Measurements from ENCODE around the gene TMEM212. TPM values are rescaled to one million over a fixed set of nuclear protein-coding genes. Genes with fewer than 3 reads are reported as not detected.

The TMEM212 gene
- total RNA-seq, 1 donor from 2014 or later, result not detected

DNA sequence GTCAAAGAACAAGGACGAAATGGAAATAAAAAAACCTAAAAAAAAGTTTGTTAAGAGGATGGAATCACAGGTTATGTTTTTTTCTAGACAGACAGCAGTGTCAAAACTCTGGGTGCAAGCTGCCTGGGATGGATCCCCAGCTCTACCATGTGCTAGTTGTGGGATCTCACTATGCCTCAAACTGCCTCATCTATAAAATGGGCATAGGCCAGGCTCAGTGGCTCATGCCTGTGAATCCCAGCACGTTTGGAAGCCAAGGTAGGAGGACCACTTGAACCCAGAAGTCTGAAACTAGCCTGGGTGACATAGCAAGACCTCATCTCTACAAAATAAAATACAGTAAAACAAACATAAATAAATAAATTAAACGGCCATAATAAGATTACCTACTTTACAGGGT is 37.5 kb upstream of the TMEM212 start:
- H3K9ac ChIP-seq (ENCODE audit: low read length), result no peak overlapping the region
- peaks cover 33% of the 10 kb centered on the region for H3K4me1 Mint-ChIP-seq (ENCODE audit: low read depth, unreplicated experiment)
- H3K9me3 ChIP-seq (ENCODE audit: insufficient read depth, low read depth, low read length), result no peaks in the 10 kb centered on the region
- no peak for DNase-seq (ENCODE audit: low read depth)
- no peak overlapping the region for H3K27ac Mint-ChIP-seq (ENCODE audit: unreplicated experiment)
- H3K4me2 ChIP-seq (ENCODE audit: low read length), result no peak overlapping the region
- peaks cover 56% of the 10 kb centered on the region for H3K4me1 ChIP-seq (ENCODE audit: insufficient read depth, low read length)
- no peaks in the 10 kb centered on the region for H4K20me1 ChIP-seq (ENCODE audit: insufficient read depth, low read length)
- H3K36me3 ChIP-seq (ENCODE audit: insufficient read depth, low read length), result no peaks in the 10 kb centered on the region
- H3K27me3 ChIP-seq (ENCODE audit: insufficient read depth, low read length), result no peaks in the 10 kb centered on the region
- no peak for TF ChIP-seq EZH2 (IDR thresholded peaks at IDR 0.05; ENCODE audit: insufficient read depth, low read length)
- TF ChIP-seq CTCF (IDR thresholded peaks at IDR 0.05; ENCODE audit: insufficient read depth, low read depth, low read length), result no peak
- no peak for FAIRE-seq
- peak overlapping the region; percentile 77 for H3K27ac ChIP-seq (ENCODE audit: low read depth, low read length)
- H3K27me3 Mint-ChIP-seq (ENCODE audit: low read depth, unreplicated experiment), result no peaks in the 10 kb centered on the region
- H2AFZ ChIP-seq (ENCODE audit: low read depth, low read length), result no peak overlapping the region
- H3K4me3 ChIP-seq (ENCODE audit: insufficient read depth, low read depth, low read length), result no peak overlapping the region
- H3K79me2 ChIP-seq (ENCODE audit: insufficient read depth, low read length), result peaks cover 7% of the 10 kb centered on the region
- H3K9me3 Mint-ChIP-seq (ENCODE audit: unreplicated experiment), result no peaks in the 10 kb centered on the region
- H3K4me3 Mint-ChIP-seq (ENCODE audit: unreplicated experiment), result no peak overlapping the region
- no peaks in the 10 kb centered on the region for H3K36me3 Mint-ChIP-seq (ENCODE audit: low read depth, unreplicated experiment)

DNA sequence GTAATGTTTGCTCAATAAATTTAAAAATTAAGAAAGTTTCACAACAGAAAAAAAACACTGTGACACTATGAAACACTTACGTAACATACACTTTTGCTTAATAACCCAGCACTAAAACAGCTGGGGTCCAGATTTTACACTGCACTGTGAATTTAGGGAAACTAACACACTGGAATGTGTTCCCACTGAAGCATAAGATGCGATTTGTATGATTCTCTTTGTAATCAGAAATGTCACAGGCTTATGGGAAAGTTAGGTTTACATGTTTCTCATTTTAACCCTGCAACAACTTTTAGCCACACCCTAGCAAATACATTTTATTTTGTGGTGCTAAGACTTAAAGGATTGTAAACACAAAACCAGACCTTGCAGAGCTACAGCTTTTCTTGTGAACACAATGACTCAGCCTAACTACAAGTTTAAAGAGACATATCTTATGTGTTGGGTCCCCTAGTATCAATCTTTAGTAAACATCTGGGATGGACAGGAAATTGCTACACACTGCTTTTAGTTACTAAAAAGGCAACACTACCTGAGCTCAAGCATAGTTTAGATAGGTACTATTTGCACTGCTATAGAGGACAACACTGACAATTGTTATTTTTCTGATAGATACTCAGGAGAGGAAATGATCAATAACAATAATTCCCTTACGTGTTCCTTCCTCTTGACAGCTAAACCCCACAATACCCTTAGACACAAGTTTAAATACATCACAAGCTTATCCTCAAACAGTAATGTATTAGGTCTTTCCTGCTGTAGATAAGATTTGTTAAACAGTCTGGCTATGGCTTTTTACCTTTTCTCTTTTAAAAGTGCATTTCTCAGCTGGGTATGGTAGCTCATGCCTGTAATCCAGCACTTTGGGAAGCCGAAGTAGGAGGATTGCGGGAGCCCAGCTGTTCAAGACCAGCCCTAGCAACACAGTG is 36.7 kb upstream of the TMEM212 start:
- Mint-ChIP-seq H3K36me3 (ENCODE audit: low read depth, unreplicated experiment) (no peaks in the 10 kb centered on the region), H3K4me3 (ENCODE audit: unreplicated experiment) (peak overlapping the region; percentile 21), H3K27ac (ENCODE audit: unreplicated experiment) (peak overlapping the region; percentile 77), H3K27me3 (ENCODE audit: low read depth, unreplicated experiment) (no peaks in the 10 kb centered on the region), H3K9me3 (ENCODE audit: unreplicated experiment) (no peaks in the 10 kb centered on the region), H3K4me1 (ENCODE audit: low read depth, unreplicated experiment) (peaks cover 37% of the 10 kb centered on the region)
- no peaks in the 10 kb centered on the region for H3K36me3 ChIP-seq (ENCODE audit: insufficient read depth, low read length)
- H2AFZ ChIP-seq (ENCODE audit: low read depth, low read length), result no peak overlapping the region
- no peaks in the 10 kb centered on the region for H3K9me3 ChIP-seq (ENCODE audit: insufficient read depth, low read depth, low read length)
- H3K4me2 ChIP-seq (ENCODE audit: low read length), result peak overlapping the region; percentile 13
- H3K4me1 ChIP-seq (ENCODE audit: insufficient read depth, low read length), result peaks cover 58% of the 10 kb centered on the region
- no peaks in the 10 kb centered on the region for H4K20me1 ChIP-seq (ENCODE audit: insufficient read depth, low read length)
- FAIRE-seq (no peak), DNase-seq (ENCODE audit: low read depth) (peak; percentile 79)
- peaks cover 7% of the 10 kb centered on the region for H3K79me2 ChIP-seq (ENCODE audit: insufficient read depth, low read length)
- no peak for TF ChIP-seq EZH2 (IDR thresholded peaks at IDR 0.05; ENCODE audit: insufficient read depth, low read length)
- no peak for TF ChIP-seq CTCF (IDR thresholded peaks at IDR 0.05; ENCODE audit: insufficient read depth, low read depth, low read length)
- H3K4me3 ChIP-seq (ENCODE audit: insufficient read depth, low read depth, low read length), result no peak overlapping the region
- H3K27ac ChIP-seq (ENCODE audit: low read depth, low read length), result peak overlapping the region; percentile 30
- peak overlapping the region; percentile 34 for H3K9ac ChIP-seq (ENCODE audit: low read length)
- no peaks in the 10 kb centered on the region for H3K27me3 ChIP-seq (ENCODE audit: insufficient read depth, low read length)
